PC-3 (cell line): ENCODE measurements around the gene SPRR1A.

Experiments
- CTCF ChIP-seq: fragments of 300-600 bp; sonication (generic); conservative IDR thresholded peaks from 2 replicates; pipeline ENCODE4 v1.5.1; 2017; ENCODE audit warnings: antibody characterized with exemption, low read depth, mild to moderate bottlenecking, low read length
- EZH2 ChIP-seq: fragments of 300-600 bp; sonication (generic); IDR thresholded peaks from one replicate; pipeline ENCODE4 v1.6.1; 2017; ENCODE audit warnings: antibody characterized with exemption, mild to moderate bottlenecking, low read length; ENCODE audit not compliant: unreplicated experiment
- EZH2phosphoT487 ChIP-seq: fragments of 300-600 bp; sonication (generic); IDR thresholded peaks from 2 replicates; pipeline ENCODE4 v1.6.1; 2018; ENCODE audit warnings: mild to moderate bottlenecking, antibody characterized with exemption, low read length, borderline replicate concordance

GRCh38 chr1:152982076-152982475 is 1.8 kb upstream of the SPRR1A start:
- TF ChIP-seq EZH2 (no peak), EZH2phosphoT487 (no peak), CTCF (no peak)
